ENCODE measurements around the gene SOCS1. TPM values are rescaled to one million over a fixed set of nuclear protein-coding genes. Genes with fewer than 3 reads are reported as not detected.

SOCS1 gene
- total RNA-seq, 1 donor from 2014 or later, result 2.9 TPM

- Histone ChIP-seq H3K27ac (replicated peaks) (peak overlapping the region; percentile 44), H3K4me1 (no peaks in the 10 kb centered on the region), H3K9me3 (replicated peaks) (no peaks in the 10 kb centered on the region), H3K27me3 (ENCODE audit: low read depth) (no peaks in the 10 kb centered on the region), H3K36me3 (no peaks in the 10 kb centered on the region), H3K4me3 (no peak overlapping the region)
- intact Hi-C loops (cut with micrococcal nuclease), result no loop called here
- no peak for DNase-seq
- no peak for TF ChIP-seq CTCF (IDR thresholded peaks at IDR 0.05; ENCODE audit: borderline replicate concordance)
Measured at GRCh38 chr16:11265124-11265523, 9.1 kb upstream of the SOCS1 start.

GRCh38 chr16:11264155-11264832, 8.3 kb upstream of the SOCS1 start:
- H3K9me3 ChIP-seq (replicated peaks), result no peaks in the 10 kb centered on the region
- no peak for DNase-seq
- no peak overlapping the region for H3K4me3 ChIP-seq
- peaks cover 4% of the 10 kb centered on the region for H3K4me1 ChIP-seq
- H3K27ac ChIP-seq (replicated peaks), result no peak overlapping the region
- no peaks in the 10 kb centered on the region for H3K27me3 ChIP-seq (ENCODE audit: low read depth)
- H3K36me3 ChIP-seq, result no peaks in the 10 kb centered on the region
- TF ChIP-seq CTCF (IDR thresholded peaks at IDR 0.05; ENCODE audit: borderline replicate concordance), result no peak
- intact Hi-C loops (cut with micrococcal nuclease), result no loop called here

GRCh38 chr16:11263737-11264136, 7.7 kb upstream of the SOCS1 start:
- no peak for TF ChIP-seq CTCF (IDR thresholded peaks at IDR 0.05; ENCODE audit: borderline replicate concordance)

GRCh38 chr16:11262915-11263314, 6.9 kb upstream of the SOCS1 start:
- no peak overlapping the region for H3K4me3 ChIP-seq
- no peak overlapping the region for H3K27ac ChIP-seq (replicated peaks)
- H3K27me3 ChIP-seq (ENCODE audit: low read depth), result no peaks in the 10 kb centered on the region
- peaks cover 17% of the 10 kb centered on the region for H3K4me1 ChIP-seq
- no peak for TF ChIP-seq CTCF (IDR thresholded peaks at IDR 0.05; ENCODE audit: borderline replicate concordance)
- H3K36me3 ChIP-seq, result no peaks in the 10 kb centered on the region
- intact Hi-C loops (cut with micrococcal nuclease), result no loop called here
- no peaks in the 10 kb centered on the region for H3K9me3 ChIP-seq (replicated peaks)
- no peak for DNase-seq

More at GRCh38 chr16:11263737-11264136, 7.7 kb upstream of the SOCS1 start:
- intact Hi-C loops (cut with micrococcal nuclease), result no loop called here
- DNase-seq, result no peak
- H3K4me3 ChIP-seq, result no peak overlapping the region
- H3K4me1 ChIP-seq, result peaks cover 9% of the 10 kb centered on the region
- H3K36me3 ChIP-seq, result no peaks in the 10 kb centered on the region
- H3K27ac ChIP-seq (replicated peaks), result no peak overlapping the region
- no peaks in the 10 kb centered on the region for H3K9me3 ChIP-seq (replicated peaks)
- H3K27me3 ChIP-seq (ENCODE audit: low read depth), result no peaks in the 10 kb centered on the region

- DNase-seq, result no peak
- no peak for TF ChIP-seq CTCF (IDR thresholded peaks at IDR 0.05; ENCODE audit: borderline replicate concordance)
- no peaks in the 10 kb centered on the region for H3K27me3 ChIP-seq (ENCODE audit: low read depth)
- no peaks in the 10 kb centered on the region for H3K36me3 ChIP-seq
- H3K27ac ChIP-seq (replicated peaks), result no peak overlapping the region
- H3K4me1 ChIP-seq, result peaks cover 35% of the 10 kb centered on the region
- intact Hi-C loops (cut with micrococcal nuclease), result no loop called here
- no peaks in the 10 kb centered on the region for H3K9me3 ChIP-seq (replicated peaks)
- H3K4me3 ChIP-seq, result no peak overlapping the region
Measured at GRCh38 chr16:11260596-11260966, 4.6 kb upstream of the SOCS1 start.

Measured in left ventricle myocardium inferior (tissue), 1 donor.